Activated T-helper 1 cell treated with Interleukin-2 at 50 U/mL for 16 hours (primary cell): ENCODE measurements around the gene DNM2.
A peak's percentile ranks its signal among the peaks of the same experiment; 100 is the strongest.

Source experiments
- DNase-seq: peaks from one replicate; pipeline ENCODE4 v3.0.0-alpha.2; 2020; ENCODE audit warnings: low read depth

Gene DNM2

GRCh38 chr19:10691178-10691881 is 26.5 kb upstream of the DNM2 start:
- no peak for DNase-seq

GRCh38 chr19:10691883-10692282 is 26.0 kb upstream of the DNM2 start:
- no peak for DNase-seq

GRCh38 chr19:10692673-10693264 is 25.1 kb upstream of the DNM2 start:
- DNase-seq: no peak

- no peak for DNase-seq
Observed at GRCh38 chr19:10694706-10695307, 23.1 kb upstream of the DNM2 start.

GRCh38 chr19:10695401-10696398 is 22.2 kb upstream of the DNM2 start:
- peak; percentile 77 for DNase-seq

GRCh38 chr19:10699650-10700335 is 18.1 kb upstream of the DNM2 start:
- peak; percentile 35 for DNase-seq

GRCh38 chr19:10701955-10702525 is 15.8 kb upstream of the DNM2 start:
- DNase-seq: no peak

GRCh38 chr19:10706990-10707389 is 10.9 kb upstream of the DNM2 start:
- no peak for DNase-seq

- no peak for DNase-seq
Observed at GRCh38 chr19:10707440-10707839, 10.4 kb upstream of the DNM2 start.

GRCh38 chr19:10708291-10708690 is 9.6 kb upstream of the DNM2 start:
- DNase-seq: no peak

GRCh38 chr19:10712045-10712444 is 5.8 kb upstream of the DNM2 start:
- no peak for DNase-seq

GRCh38 chr19:10712754-10713153 is 5.1 kb upstream of the DNM2 start:
- DNase-seq: no peak

GRCh38 chr19:10713317-10713716 is 4.6 kb upstream of the DNM2 start:
- no peak for DNase-seq

- DNase-seq: no peak
Observed at GRCh38 chr19:10717054-10717355, 874 bp upstream of the DNM2 start.

- DNase-seq: peak; percentile 41
Observed at GRCh38 chr19:10718205-10719196, 622 bp downstream of the DNM2 start.

- no peak for DNase-seq
Observed at GRCh38 chr19:10719466-10719961, 1.6 kb downstream of the DNM2 start.

- DNase-seq: no peak
Observed at GRCh38 chr19:10720607-10721125, 2.8 kb downstream of the DNM2 start.

GRCh38 chr19:10723591-10723990 is 5.7 kb downstream of the DNM2 start:
- DNase-seq: no peak

GRCh38 chr19:10724573-10725071 is 6.7 kb downstream of the DNM2 start:
- DNase-seq: no peak

- no peak for DNase-seq
Observed at GRCh38 chr19:10725415-10725814, 7.5 kb downstream of the DNM2 start.
